Measurements from ENCODE around the gene AMOTL2.

The AMOTL2 gene

DNA sequence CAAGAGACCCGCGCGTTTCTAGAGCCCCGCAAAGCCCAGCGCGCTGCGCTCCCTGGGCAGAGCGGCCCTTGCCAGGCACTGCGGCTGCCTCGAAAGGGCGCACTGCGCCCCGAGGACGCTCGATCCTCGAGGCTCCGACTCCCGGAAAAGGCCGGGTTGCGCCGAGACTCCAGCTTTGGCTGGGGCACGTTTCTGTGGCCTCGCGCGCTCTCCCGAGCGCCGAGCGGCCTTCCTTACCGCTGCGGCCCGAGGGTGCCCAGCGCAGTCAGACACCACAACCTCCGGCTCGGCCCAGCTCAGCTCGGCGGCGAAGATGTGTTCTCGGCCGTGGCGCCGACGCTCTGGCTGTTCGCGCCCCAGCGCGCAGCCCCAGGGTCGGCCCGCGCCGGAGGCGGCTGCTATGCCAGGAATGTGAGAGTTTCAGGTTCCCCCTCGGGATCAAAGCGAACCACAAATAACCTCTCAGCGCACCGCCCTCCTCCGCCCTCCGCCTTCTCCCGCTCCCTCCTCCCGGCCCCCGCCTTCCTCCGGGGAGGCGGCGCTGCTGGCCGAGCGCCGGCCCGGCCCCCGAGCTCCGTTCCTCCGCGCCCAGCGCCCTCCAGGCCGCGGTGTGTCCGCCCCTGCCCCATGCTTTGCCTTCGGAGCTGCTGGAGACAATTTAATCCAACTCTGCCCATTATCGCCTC, at the start of gene AMOTL2:
Gene AMOTL2, minus strand, starts transcription at position 343 of the 686 bp plus-strand sequence. CDS start 3,014 bp downstream, outside the sequence.
- peak; percentile 83 for DNase-seq
- ATAC-seq (ENCODE audit: insufficient read depth, low read depth): peak; percentile 89
- peak; percentile 74 for TF ChIP-seq EZH2 (IDR thresholded peaks at IDR 0.05; ENCODE audit: borderline replicate concordance, low read depth, low read length, severe bottlenecking)
- TF ChIP-seq, protein P1, sequence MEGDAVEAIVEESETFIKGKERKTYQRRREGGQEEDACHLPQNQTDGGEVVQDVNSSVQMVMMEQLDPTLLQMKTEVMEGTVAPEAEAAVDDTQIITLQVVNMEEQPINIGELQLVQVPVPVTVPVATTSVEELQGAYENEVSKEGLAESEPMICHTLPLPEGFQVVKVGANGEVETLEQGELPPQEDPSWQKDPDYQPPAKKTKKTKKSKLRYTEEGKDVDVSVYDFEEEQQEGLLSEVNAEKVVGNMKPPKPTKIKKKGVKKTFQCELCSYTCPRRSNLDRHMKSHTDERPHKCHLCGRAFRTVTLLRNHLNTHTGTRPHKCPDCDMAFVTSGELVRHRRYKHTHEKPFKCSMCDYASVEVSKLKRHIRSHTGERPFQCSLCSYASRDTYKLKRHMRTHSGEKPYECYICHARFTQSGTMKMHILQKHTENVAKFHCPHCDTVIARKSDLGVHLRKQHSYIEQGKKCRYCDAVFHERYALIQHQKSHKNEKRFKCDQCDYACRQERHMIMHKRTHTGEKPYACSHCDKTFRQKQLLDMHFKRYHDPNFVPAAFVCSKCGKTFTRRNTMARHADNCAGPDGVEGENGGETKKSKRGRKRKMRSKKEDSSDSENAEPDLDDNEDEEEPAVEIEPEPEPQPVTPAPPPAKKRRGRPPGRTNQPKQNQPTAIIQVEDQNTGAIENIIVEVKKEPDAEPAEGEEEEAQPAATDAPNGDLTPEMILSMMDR (IDR thresholded peaks at IDR 0.05; ENCODE audit: borderline replicate concordance, extremely low read depth, low read length, poor library complexity, severe bottlenecking): no peak
- peak within 1 kb of the TSS; percentile 22 to 66; a peak in 3 of 4 replicates for H3K4me3 ChIP-seq (ENCODE audit: low read depth in 1 of 2, low read length in 2 of 2)
- peak within 1 kb of the TSS; percentile 91 for H3K4me2 ChIP-seq (ENCODE audit: insufficient read depth, low read length)
- no peaks in the 10 kb centered on the region for H3K79me2 ChIP-seq (ENCODE audit: insufficient read depth, low read length)
- no peak within 1 kb of the TSS for H3K27ac ChIP-seq (ENCODE audit: low read length)
- H4K20me1 ChIP-seq (ENCODE audit: insufficient read depth, low read length): peaks cover 9% of the 10 kb centered on the region
- H3K27me3 ChIP-seq (ENCODE audit: insufficient read depth, low read length, poor library complexity): peaks cover 33% of the 10 kb centered on the region
- H3K9ac ChIP-seq (ENCODE audit: low read depth, low read length): peak within 1 kb of the TSS; percentile 55
- H3K36me3 ChIP-seq (ENCODE audit: insufficient read depth, low read length): no peaks in the 10 kb centered on the region
- peak within 1 kb of the TSS; percentile 77 for H2AFZ ChIP-seq (ENCODE audit: low read depth, low read length)
- peaks cover 22% of the 10 kb centered on the region for H3K4me1 ChIP-seq (ENCODE audit: insufficient read depth, low read length)
- H3K9me3 ChIP-seq (ENCODE audit: insufficient read depth, low read length, severe bottlenecking): no peaks in the 10 kb centered on the region

DNA sequence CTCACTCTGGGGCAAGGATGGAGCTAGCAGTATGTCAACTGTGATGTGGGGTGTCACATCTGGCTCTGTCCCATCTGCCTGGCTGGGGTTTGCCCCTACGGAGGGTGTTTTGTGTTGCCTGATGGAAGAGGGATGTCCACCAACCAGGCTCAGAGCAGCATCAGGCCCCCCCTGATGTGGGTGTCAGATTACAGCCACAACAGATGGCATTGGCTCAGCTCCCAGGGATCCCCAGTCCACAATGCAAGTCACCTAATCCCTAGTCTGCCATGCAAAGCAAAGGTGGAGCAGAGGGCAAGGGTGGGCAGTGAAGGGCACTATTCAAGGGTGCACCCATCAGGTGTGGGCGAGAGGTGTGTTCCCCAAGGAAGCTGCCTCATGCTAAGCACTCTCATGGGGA, 48.9 kb upstream of the AMOTL2 start:
- DNase-seq (peak; percentile 12), ATAC-seq (ENCODE audit: insufficient read depth, low read depth) (peak; percentile 48; the same call in 2 of the 3 replicates)
- no peaks in the 10 kb centered on the region for H4K20me1 ChIP-seq (ENCODE audit: insufficient read depth, low read length)
- no peak for TF ChIP-seq EZH2 (IDR thresholded peaks at IDR 0.05; ENCODE audit: borderline replicate concordance, low read depth, low read length, severe bottlenecking)
- TF ChIP-seq, protein P1 (IDR thresholded peaks at IDR 0.05; ENCODE audit: borderline replicate concordance, extremely low read depth, low read length, poor library complexity, severe bottlenecking): no peak
- H3K27ac ChIP-seq (ENCODE audit: low read length): no peak overlapping the region
- H3K27me3 ChIP-seq (ENCODE audit: insufficient read depth, low read length, poor library complexity): peaks cover 5% of the 10 kb centered on the region
- no peak overlapping the region for H3K4me3 ChIP-seq (ENCODE audit: low read depth in 1 of 2, low read length in 2 of 2)
- H3K9ac ChIP-seq (ENCODE audit: low read depth, low read length): no peak overlapping the region
- H3K36me3 ChIP-seq (ENCODE audit: insufficient read depth, low read length): no peaks in the 10 kb centered on the region
- no peak overlapping the region for H3K4me2 ChIP-seq (ENCODE audit: insufficient read depth, low read length)
- H3K79me2 ChIP-seq (ENCODE audit: insufficient read depth, low read length): no peaks in the 10 kb centered on the region
- H3K4me1 ChIP-seq (ENCODE audit: insufficient read depth, low read length): no peaks in the 10 kb centered on the region
- no peaks in the 10 kb centered on the region for H3K9me3 ChIP-seq (ENCODE audit: insufficient read depth, low read length, severe bottlenecking)
- no peak overlapping the region for H2AFZ ChIP-seq (ENCODE audit: low read depth, low read length)

DNA sequence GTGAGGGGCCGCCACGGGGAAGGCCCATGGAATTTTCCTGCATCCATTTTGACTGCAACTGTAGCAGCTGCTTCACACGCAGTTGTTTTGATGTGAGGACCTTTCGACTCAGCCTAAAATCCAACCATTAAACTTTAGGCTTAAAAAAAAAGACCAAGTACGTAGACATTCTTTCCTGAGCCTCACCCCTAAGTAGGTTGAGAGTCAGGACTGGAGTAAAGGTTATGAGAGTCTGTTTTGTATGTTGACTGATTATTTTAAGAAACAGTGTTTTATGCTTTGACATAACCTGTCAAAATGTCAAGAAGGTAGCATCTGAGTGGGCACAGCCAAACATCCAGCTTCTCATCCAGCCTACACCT, 45.7 kb upstream of the AMOTL2 start:
- no peaks in the 10 kb centered on the region for H3K36me3 ChIP-seq (ENCODE audit: insufficient read depth, low read length)
- no peak for DNase-seq
- TF ChIP-seq, protein P1 (IDR thresholded peaks at IDR 0.05; ENCODE audit: borderline replicate concordance, extremely low read depth, low read length, poor library complexity, severe bottlenecking): no peak
- TF ChIP-seq EZH2 (IDR thresholded peaks at IDR 0.05; ENCODE audit: borderline replicate concordance, low read depth, low read length, severe bottlenecking): no peak

More for the DNA sequence above, 45.7 kb upstream of the AMOTL2 start:
- peaks cover 5% of the 10 kb centered on the region for H3K27me3 ChIP-seq (ENCODE audit: insufficient read depth, low read length, poor library complexity)
- H3K79me2 ChIP-seq (ENCODE audit: insufficient read depth, low read length): no peaks in the 10 kb centered on the region
- H2AFZ ChIP-seq (ENCODE audit: low read depth, low read length): no peak overlapping the region
- no peak overlapping the region for H3K9ac ChIP-seq (ENCODE audit: low read depth, low read length)
- no peaks in the 10 kb centered on the region for H3K9me3 ChIP-seq (ENCODE audit: insufficient read depth, low read length, severe bottlenecking)
- no peaks in the 10 kb centered on the region for H3K4me1 ChIP-seq (ENCODE audit: insufficient read depth, low read length)
- no peak overlapping the region for H3K4me2 ChIP-seq (ENCODE audit: insufficient read depth, low read length)
- no peaks in the 10 kb centered on the region for H4K20me1 ChIP-seq (ENCODE audit: insufficient read depth, low read length)
- H3K4me3 ChIP-seq (ENCODE audit: low read depth in 1 of 2, low read length in 2 of 2): no peak overlapping the region
- H3K27ac ChIP-seq (ENCODE audit: low read length): no peak overlapping the region
- ATAC-seq (ENCODE audit: insufficient read depth, low read depth): no peak
